ENCODE measurements around the gene EHD4. TPM values are rescaled to one million over a fixed set of nuclear protein-coding genes. Genes with fewer than 3 reads are reported as not detected.

The EHD4 gene
- polyA plus RNA-seq, 3 donors, result 12.8 to 16.0 (median 14.2) TPM

- intact Hi-C loops (cut with micrococcal nuclease), result no loop called here
- H3K4me3 ChIP-seq (replicated peaks in 1 of 3; ENCODE audit: low read depth in 2 of 3, low read length in 3 of 3), result no peak overlapping the region
- no peak overlapping the region for H3K27ac ChIP-seq (ENCODE audit: low read depth in 1 of 2, low read length in 2 of 2)
- no peaks in the 10 kb centered on the region for H3K36me3 Mint-ChIP-seq
- no peak overlapping the region for H3K4me2 ChIP-seq (replicated peaks; ENCODE audit: extremely low read depth, low read length, poor library complexity, severe bottlenecking)
- no peak for DNase-seq
- H3K36me3 ChIP-seq (replicated peaks in 1 of 2; ENCODE audit: control insufficient read depth in 1 of 2, insufficient read depth in 2 of 2, low read length in 2 of 2), result no peaks in the 10 kb centered on the region
- H2AFZ ChIP-seq (ENCODE audit: insufficient read depth, low read depth, low read length, poor library complexity, severe bottlenecking), result no peak overlapping the region
- no peaks in the 10 kb centered on the region for H3K9me3 Mint-ChIP-seq
- H3K27me3 Mint-ChIP-seq (ENCODE audit: low read depth in 3 of 3), result peaks cover 1 to 8% (median 3%) of the 10 kb centered on the region in 3 donors
- no peak for TF ChIP-seq CTCF (IDR thresholded peaks at IDR 0.05)
- no peak overlapping the region for H3K27ac Mint-ChIP-seq
- H3K4me1 ChIP-seq (ENCODE audit: control insufficient read depth in 1 of 2, insufficient read depth in 2 of 2, low read length in 2 of 2), result no peaks in the 10 kb centered on the region
- no peaks in the 10 kb centered on the region for H3K79me2 ChIP-seq (ENCODE audit: insufficient read depth, low read length)
- no peaks in the 10 kb centered on the region for H3K9me3 ChIP-seq (replicated peaks in 1 of 2; ENCODE audit: control insufficient read depth in 1 of 2, insufficient read depth in 1 of 2, low read length in 2 of 2)
- H3K27me3 ChIP-seq (ENCODE audit: control insufficient read depth in 2 of 2, insufficient read depth in 2 of 2, low read length in 2 of 2), result no peaks in the 10 kb centered on the region
- no peak overlapping the region for H3K4me3 Mint-ChIP-seq
- H4K20me1 ChIP-seq (ENCODE audit: insufficient read depth, low read length), result no peaks in the 10 kb centered on the region
- 86% methylated on average over 2 of the region's 4 CpGs for WGBS (ENCODE audit: insufficient coverage)
- H3K4me1 Mint-ChIP-seq, result no peaks in the 10 kb centered on the region
- H3K9ac ChIP-seq (ENCODE audit: insufficient read depth, low read length, poor library complexity, severe bottlenecking), result no peak overlapping the region
These were observed 28.9 kb upstream of the EHD4 start for GRCh38 chr15:42001236-42001635.

- intact Hi-C loops (cut with micrococcal nuclease), result no loop called here
- peak overlapping the region in 1 of 2 donors; percentile 22 for H3K4me3 Mint-ChIP-seq
- H3K27me3 Mint-ChIP-seq (ENCODE audit: low read depth in 3 of 3), result peaks cover 0 to 8% (median 1%) of the 10 kb centered on the region in 3 donors
- Histone ChIP-seq H4K20me1 (ENCODE audit: insufficient read depth, low read length) (no peaks in the 10 kb centered on the region), H3K4me3 (replicated peaks in 1 of 3; ENCODE audit: low read depth in 2 of 3, low read length in 3 of 3) (no peak overlapping the region), H3K4me2 (replicated peaks; ENCODE audit: extremely low read depth, low read length, poor library complexity, severe bottlenecking) (no peak overlapping the region), H3K79me2 (ENCODE audit: insufficient read depth, low read length) (no peaks in the 10 kb centered on the region), H3K27me3 (ENCODE audit: control insufficient read depth in 2 of 2, insufficient read depth in 2 of 2, low read length in 2 of 2) (no peaks in the 10 kb centered on the region), H2AFZ (ENCODE audit: insufficient read depth, low read depth, low read length, poor library complexity, severe bottlenecking) (no peak overlapping the region), H3K27ac (ENCODE audit: low read depth in 1 of 2, low read length in 2 of 2) (no peak overlapping the region), H3K9me3 (replicated peaks in 1 of 2; ENCODE audit: control insufficient read depth in 1 of 2, insufficient read depth in 1 of 2, low read length in 2 of 2) (no peaks in the 10 kb centered on the region), H3K4me1 (ENCODE audit: control insufficient read depth in 1 of 2, insufficient read depth in 2 of 2, low read length in 2 of 2) (no peaks in the 10 kb centered on the region), H3K9ac (ENCODE audit: insufficient read depth, low read length, poor library complexity, severe bottlenecking) (no peak overlapping the region), H3K36me3 (replicated peaks in 1 of 2; ENCODE audit: control insufficient read depth in 1 of 2, insufficient read depth in 2 of 2, low read length in 2 of 2) (no peaks in the 10 kb centered on the region)
- WGBS (ENCODE audit: insufficient coverage), result 80% methylated on average over 5 of the region's 15 CpGs
- no peak for TF ChIP-seq CTCF (IDR thresholded peaks at IDR 0.05)
- no peaks in the 10 kb centered on the region for H3K9me3 Mint-ChIP-seq
- H3K27ac Mint-ChIP-seq, result peak overlapping the region in 1 of 7 donors; percentile 5
- H3K36me3 Mint-ChIP-seq, result no peaks in the 10 kb centered on the region
- DNase-seq, result no peak
- H3K4me1 Mint-ChIP-seq, result no peaks in the 10 kb centered on the region
These were observed 27.2 kb upstream of the EHD4 start for GRCh38 chr15:41999290-42000285.

All from CD14-positive monocyte (primary cell).